Natural killer cell (primary cell): ENCODE results near the gene DOP1B. TPM values are rescaled to one million over a fixed set of nuclear protein-coding genes. Genes with fewer than 3 reads are reported as not detected.

ENCODE experiments used
- ATAC-seq, 3 donors: fragments of 150-1000 bp in 2 of 3; fragments of 200-7000 bp in 1 of 3; cut with Tn5 transposase; 1 replicate in 1 of 3; 2 replicates in 2 of 3; pipeline ENCODE4 v1.10.0; 2021; ENCODE audit warnings: mild to moderate bottlenecking in 2 of 3, moderate library complexity in 2 of 3
- DNase-seq, 2 donors: peaks; one replicate each; pipeline versions ENCODE4 v3.0.0 to v3.0.0-alpha.2; 2013 to 2021; ENCODE audit warnings: mixed read lengths in 1 of 2
- H3K27ac ChIP-seq: one replicate; pipeline ENCODE4 v1.5.1; 2013; ENCODE audit warnings: mild to moderate bottlenecking, low read length
- H3K27me3 ChIP-seq: one replicate; pipeline ENCODE4 v1.6.1; 2013; ENCODE audit warnings: low read length; ENCODE audit not compliant: control insufficient read depth, insufficient read depth
- H3K36me3 ChIP-seq: one replicate; pipeline ENCODE4 v1.6.1; 2013; ENCODE audit warnings: low read length; ENCODE audit not compliant: control insufficient read depth, insufficient read depth
- H3K4me1 ChIP-seq: one replicate; pipeline ENCODE4 v1.6.1; 2013; ENCODE audit warnings: low read length; ENCODE audit not compliant: control insufficient read depth, insufficient read depth
- H3K4me3 ChIP-seq: one replicate; pipeline ENCODE4 v1.5.1; 2013; ENCODE audit warnings: low read length
- H3K9me3 ChIP-seq: one replicate; pipeline ENCODE4 v1.6.1; 2013; ENCODE audit warnings: low read length; ENCODE audit not compliant: control insufficient read depth, insufficient read depth
- H3K27ac Mint-ChIP-seq, 2 donors: one replicate each; pipeline ENCODE4 v1.8.0; 2022; ENCODE audit warnings: mild to moderate bottlenecking in 2 of 2, mixed read lengths in 2 of 2, moderate library complexity in 1 of 2
- H3K27me3 Mint-ChIP-seq, 2 donors: one replicate each; pipeline ENCODE4 v1.8.0; 2022; ENCODE audit warnings: low read depth in 2 of 2, mixed read lengths in 2 of 2
- H3K36me3 Mint-ChIP-seq: one replicate; pipeline ENCODE4 v1.8.0; 2022; ENCODE audit warnings: mixed read lengths
- H3K4me1 Mint-ChIP-seq, 2 donors: one replicate each; pipeline ENCODE4 v1.8.0; 2022; ENCODE audit warnings: mixed read lengths in 2 of 2
- H3K4me3 Mint-ChIP-seq: one replicate; pipeline ENCODE4 v1.8.0; 2022; ENCODE audit warnings: mild to moderate bottlenecking, moderate library complexity, mixed read lengths
- H3K9me3 Mint-ChIP-seq, 2 donors: one replicate each; pipeline ENCODE4 v1.8.0; 2022; ENCODE audit warnings: mixed read lengths in 2 of 2
- WGBS: methylation state at CpG from one replicate; pipeline ENCODE4 v1.1.7; 2013; ENCODE audit warnings: missing lambda C conversion rate; ENCODE audit not compliant: insufficient coverage; 5-methylcytosine and 5-hydroxymethylcytosine counted together
- intact Hi-C: fragments of 100-400 bp; cut with micrococcal nuclease; formaldehyde crosslinking; loops from one replicate; pipeline ENCODE4 v1.14.2; 2022
- total RNA-seq, 4 donors: library from RNA; stranded (reverse); fragments of 120-200 nt in 1 of 4; gene quantifications; one replicate each; pipeline versions ENCODE4 v1.2.3 to v1.2.4, GENCODE V29; 2013 to 2022
- TF ChIP-seq, protein P1 (sequence below): fragments of 200-600 bp; IDR thresholded peaks from one replicate; pipeline ENCODE4 v1.8.0; 2022; ENCODE audit warnings: antibody characterized with exemption

DOP1B gene
- total RNA-seq, 3 donors from 2014 or later (not counting 1 experiment from before 2014, with no cell fraction given), result 29.5 to 32.1 (median 31.9) TPM

DNA sequence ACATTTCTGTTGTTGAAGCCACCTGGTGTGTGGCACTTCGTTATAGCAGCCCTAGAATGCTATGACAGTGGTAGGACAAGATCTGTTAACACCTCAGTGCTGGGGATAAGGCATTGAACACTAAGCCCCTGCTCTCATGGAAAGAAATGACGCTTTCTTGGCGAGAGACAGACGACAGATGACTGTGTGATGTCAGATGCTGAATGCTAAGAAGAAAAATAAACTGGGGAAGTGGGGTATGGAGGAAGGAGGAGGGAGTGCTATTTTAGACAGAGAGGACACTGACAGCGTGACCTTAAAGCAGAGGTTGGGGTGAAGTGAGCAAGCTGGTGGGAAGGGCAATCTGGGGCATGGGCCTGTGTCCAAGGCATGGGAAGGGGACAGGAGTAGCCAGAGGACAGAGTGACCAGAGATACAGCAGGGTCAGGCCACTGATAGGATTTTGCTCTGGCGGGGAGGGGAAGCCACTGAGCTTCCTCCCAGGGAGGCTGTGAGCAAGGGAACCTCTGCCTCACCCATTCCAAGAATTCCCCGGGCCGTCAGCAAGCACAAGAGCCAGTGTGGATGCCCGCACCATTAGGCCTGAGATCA lies 15.2 kb downstream of the DOP1B start:
- Mint-ChIP-seq H3K9me3 (no peaks in the 10 kb centered on the region), H3K27me3 (no peaks in the 10 kb centered on the region), H3K27ac (peak overlapping the region; percentile 7 to 78), H3K4me3 (no peak overlapping the region), H3K36me3 (no peaks in the 10 kb centered on the region), H3K4me1 (peaks cover 21 to 32% of the 10 kb centered on the region in 2 donors)
- TF ChIP-seq, protein P1, sequence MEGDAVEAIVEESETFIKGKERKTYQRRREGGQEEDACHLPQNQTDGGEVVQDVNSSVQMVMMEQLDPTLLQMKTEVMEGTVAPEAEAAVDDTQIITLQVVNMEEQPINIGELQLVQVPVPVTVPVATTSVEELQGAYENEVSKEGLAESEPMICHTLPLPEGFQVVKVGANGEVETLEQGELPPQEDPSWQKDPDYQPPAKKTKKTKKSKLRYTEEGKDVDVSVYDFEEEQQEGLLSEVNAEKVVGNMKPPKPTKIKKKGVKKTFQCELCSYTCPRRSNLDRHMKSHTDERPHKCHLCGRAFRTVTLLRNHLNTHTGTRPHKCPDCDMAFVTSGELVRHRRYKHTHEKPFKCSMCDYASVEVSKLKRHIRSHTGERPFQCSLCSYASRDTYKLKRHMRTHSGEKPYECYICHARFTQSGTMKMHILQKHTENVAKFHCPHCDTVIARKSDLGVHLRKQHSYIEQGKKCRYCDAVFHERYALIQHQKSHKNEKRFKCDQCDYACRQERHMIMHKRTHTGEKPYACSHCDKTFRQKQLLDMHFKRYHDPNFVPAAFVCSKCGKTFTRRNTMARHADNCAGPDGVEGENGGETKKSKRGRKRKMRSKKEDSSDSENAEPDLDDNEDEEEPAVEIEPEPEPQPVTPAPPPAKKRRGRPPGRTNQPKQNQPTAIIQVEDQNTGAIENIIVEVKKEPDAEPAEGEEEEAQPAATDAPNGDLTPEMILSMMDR, result no peak
- ATAC-seq, result no peak
- H3K36me3 ChIP-seq, result peaks cover 9% of the 10 kb centered on the region
- no peaks in the 10 kb centered on the region for H3K9me3 ChIP-seq
- DNase-seq, result no peak
- 85% methylated on average over 9 of the region's 9 CpGs for WGBS
- intact Hi-C loops, result no loop called here
- H3K27me3 ChIP-seq, result no peaks in the 10 kb centered on the region
- no peak overlapping the region for H3K27ac ChIP-seq
- peaks cover 25% of the 10 kb centered on the region for H3K4me1 ChIP-seq
- no peak overlapping the region for H3K4me3 ChIP-seq

DNA sequence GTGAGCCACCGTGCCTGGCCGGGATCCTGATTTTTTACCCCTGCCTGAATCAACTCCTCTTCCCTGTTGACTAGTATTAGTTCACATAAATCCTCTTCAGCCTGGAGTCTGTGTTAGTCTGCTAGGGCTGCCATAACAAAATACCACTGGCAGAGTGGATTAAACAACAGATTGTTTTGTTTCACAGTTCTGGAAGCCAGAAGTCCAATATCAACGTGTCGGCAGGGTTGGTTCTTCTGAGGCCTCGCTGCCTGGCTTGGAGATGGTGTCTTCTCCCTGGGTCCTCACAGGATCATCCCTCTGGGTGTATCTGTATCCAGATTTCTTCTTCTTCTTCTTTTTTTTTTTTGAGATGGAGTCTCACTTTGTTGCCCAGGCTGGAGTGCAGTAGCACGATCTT lies 18.2 kb downstream of the DOP1B start:
- over 99% methylated on average over 6 of the region's 6 CpGs for WGBS
- ATAC-seq (no peak), DNase-seq (no peak)
- intact Hi-C loops, result loop anchor here (1.0 kb wide), 1 partner anchor 18 kb away; the partner anchor contains the start of gene DOP1B
- H3K27ac Mint-ChIP-seq, result peak overlapping the region; percentile 81 to 91
- peak overlapping the region; percentile 45 for H3K4me3 Mint-ChIP-seq
- TF ChIP-seq, protein P1, result no peak
- no peaks in the 10 kb centered on the region for H3K9me3 Mint-ChIP-seq
- peaks cover 25% of the 10 kb centered on the region for H3K4me1 ChIP-seq
- peak overlapping the region; percentile 79 for H3K27ac ChIP-seq
- no peak overlapping the region for H3K4me3 ChIP-seq
- peaks cover 21 to 31% of the 10 kb centered on the region in 2 donors for H3K4me1 Mint-ChIP-seq
- no peaks in the 10 kb centered on the region for H3K27me3 Mint-ChIP-seq
- no peaks in the 10 kb centered on the region for H3K27me3 ChIP-seq
- no peaks in the 10 kb centered on the region for H3K9me3 ChIP-seq
- peaks cover under 1% of the 10 kb centered on the region for H3K36me3 ChIP-seq
- no peaks in the 10 kb centered on the region for H3K36me3 Mint-ChIP-seq

DNA sequence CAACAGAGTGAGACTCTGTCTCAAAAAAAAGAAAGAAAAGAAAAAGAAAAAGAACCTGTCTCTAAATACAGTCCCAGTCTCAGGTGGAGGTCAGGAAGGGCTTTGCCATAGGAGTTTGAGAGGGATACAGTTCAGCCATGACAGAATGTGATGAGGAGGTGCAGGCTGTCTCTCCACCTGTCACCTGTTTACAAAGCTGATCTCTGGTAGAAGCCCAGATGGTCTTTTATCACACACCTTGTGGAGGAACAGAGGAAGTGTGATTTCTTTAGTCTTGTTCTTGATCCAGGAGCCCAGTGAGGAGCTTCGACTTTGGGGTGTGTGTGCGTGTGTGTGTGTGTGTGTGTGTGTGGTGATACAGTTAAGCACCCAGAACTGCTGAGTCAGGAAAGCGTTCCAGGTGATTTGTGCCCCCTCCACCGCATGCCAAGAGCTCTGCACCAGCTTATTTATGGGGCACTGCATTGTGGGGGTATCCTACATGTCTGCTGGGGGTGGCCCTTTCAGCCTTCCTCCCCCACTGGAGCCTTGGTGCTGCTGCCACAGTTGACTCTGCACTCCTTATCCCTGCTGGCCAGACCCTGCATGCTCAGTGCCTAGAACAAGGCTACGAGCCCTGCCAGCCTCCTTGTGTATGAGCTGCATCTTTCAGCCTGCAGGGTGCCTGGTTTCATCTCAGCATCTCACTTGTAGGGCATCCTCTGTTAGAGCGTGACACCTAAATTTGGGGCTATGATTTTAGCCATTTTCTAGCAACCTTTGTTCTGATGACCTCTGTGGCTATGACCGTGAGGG lies 19.3 kb downstream of the DOP1B start:
- no peak for ATAC-seq
- H3K36me3 ChIP-seq, result no peaks in the 10 kb centered on the region
- TF ChIP-seq, protein P1, result no peak
- no peaks in the 10 kb centered on the region for H3K9me3 Mint-ChIP-seq
- peaks cover 25% of the 10 kb centered on the region for H3K4me1 ChIP-seq
- no peaks in the 10 kb centered on the region for H3K9me3 ChIP-seq
- no peak overlapping the region for H3K4me3 Mint-ChIP-seq
- H3K27ac Mint-ChIP-seq, result peak overlapping the region; percentile 81 to 91
- intact Hi-C loops, result no loop called here
- H3K27ac ChIP-seq, result no peak overlapping the region
- no peak overlapping the region for H3K4me3 ChIP-seq
- peak in 1 of 2 donors; percentile 24 for DNase-seq
- WGBS, result 78% methylated on average over 7 of the region's 7 CpGs
- no peaks in the 10 kb centered on the region for H3K27me3 ChIP-seq
- H3K36me3 Mint-ChIP-seq, result no peaks in the 10 kb centered on the region
- no peaks in the 10 kb centered on the region for H3K27me3 Mint-ChIP-seq
- peaks cover 21 to 28% of the 10 kb centered on the region in 2 donors for H3K4me1 Mint-ChIP-seq
